GM21825 (cell line): Measurements from ENCODE around the gene RNF31.
A peak's percentile ranks its signal among the peaks of the same experiment; 100 is the strongest.

Experiments
- ATAC-seq: cut with Tn5 transposase; IDR thresholded peaks from one replicate; pipeline ENCODE4 v1.9.1; 2021; ENCODE audit warnings: mild to moderate bottlenecking, moderate library complexity; ENCODE audit not compliant: unreplicated experiment

Gene RNF31

GRCh38 chr14:24159777-24160498 lies 12.6 kb downstream of the RNF31 start:
- no peak for ATAC-seq

DNA sequence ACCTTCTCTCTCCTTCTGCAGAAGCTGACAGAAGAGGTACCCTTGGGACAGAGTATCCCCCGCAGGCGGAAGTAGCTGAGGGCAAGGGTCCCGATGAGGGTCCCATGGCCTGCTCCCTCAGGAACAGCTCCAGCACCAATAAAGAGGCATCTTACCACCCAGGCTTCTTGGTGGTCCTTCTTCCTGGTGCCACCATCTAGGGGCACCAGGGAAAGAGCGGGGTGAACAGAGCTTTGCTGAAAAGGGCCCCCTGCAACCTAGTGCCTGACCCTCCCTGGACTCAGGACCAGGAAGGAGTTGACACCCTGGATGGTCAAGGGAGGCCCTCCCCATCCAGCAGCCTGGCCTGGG lies 13.2 kb downstream of the RNF31 start:
- ATAC-seq, result peak; percentile 3

GRCh38 chr14:24160850-24161804 lies 13.8 kb downstream of the RNF31 start, which contains the start of gene IRF9:
Gene IRF9, plus strand, starts transcription at chr14:24161265. Its CDS starts 880 bp downstream, at chr14:24162145.
- ATAC-seq, result peak; percentile 77

GRCh38 chr14:24162093-24162492 lies 14.8 kb downstream of the RNF31 start:
- ATAC-seq, result no peak

GRCh38 chr14:24164518-24164991 lies 17.3 kb downstream of the RNF31 start:
- no peak for ATAC-seq

DNA sequence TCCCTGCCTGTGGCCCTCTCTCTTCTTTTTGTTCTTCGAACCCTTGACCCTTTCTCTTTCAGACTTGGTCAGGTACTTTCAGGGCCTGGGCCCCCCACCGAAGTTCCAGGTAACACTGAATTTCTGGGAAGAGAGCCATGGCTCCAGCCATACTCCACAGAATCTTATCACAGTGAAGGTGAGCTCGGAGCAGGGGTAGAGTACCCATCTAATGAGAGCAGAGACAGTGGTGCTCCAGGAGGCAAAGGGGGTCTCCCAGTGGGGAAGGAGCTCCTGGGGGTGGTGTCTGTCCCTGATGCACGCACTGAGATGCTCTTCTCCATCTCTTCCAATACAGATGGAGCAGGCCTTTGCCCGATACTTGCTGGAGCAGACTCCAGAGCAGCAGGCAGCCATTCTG lies 18.5 kb downstream of the RNF31 start:
- no peak for ATAC-seq

DNA sequence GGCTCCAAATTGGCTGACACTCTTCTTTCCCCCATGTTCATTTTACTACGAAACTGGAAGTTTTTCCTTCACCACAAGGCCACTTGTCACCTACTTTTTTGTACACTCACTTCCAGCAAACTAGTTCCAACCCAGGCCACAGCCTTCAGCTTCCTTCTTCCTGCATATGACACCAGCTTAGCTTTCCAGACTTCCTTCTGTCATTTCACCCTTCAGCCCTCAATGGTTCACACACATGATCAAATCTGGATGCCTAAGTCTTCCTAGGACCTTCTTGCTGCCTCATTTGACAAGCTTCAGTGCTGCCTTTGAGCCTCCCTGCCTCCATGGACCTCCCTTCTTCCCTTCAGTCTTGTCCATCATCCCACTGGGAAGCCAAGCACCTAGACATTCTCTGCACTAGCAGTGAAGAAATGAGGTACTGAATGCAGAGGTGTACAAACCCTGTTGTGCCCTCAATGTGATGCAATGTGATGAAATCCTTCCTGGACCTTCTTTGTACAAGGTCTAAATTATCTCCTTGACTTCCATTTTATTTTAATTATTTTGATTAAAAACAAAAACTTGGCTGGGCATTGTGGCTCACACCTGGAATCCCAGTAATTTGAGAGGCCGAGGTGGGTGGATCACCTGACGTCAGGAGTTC lies 20.3 kb downstream of the RNF31 start:
- no peak for ATAC-seq

DNA sequence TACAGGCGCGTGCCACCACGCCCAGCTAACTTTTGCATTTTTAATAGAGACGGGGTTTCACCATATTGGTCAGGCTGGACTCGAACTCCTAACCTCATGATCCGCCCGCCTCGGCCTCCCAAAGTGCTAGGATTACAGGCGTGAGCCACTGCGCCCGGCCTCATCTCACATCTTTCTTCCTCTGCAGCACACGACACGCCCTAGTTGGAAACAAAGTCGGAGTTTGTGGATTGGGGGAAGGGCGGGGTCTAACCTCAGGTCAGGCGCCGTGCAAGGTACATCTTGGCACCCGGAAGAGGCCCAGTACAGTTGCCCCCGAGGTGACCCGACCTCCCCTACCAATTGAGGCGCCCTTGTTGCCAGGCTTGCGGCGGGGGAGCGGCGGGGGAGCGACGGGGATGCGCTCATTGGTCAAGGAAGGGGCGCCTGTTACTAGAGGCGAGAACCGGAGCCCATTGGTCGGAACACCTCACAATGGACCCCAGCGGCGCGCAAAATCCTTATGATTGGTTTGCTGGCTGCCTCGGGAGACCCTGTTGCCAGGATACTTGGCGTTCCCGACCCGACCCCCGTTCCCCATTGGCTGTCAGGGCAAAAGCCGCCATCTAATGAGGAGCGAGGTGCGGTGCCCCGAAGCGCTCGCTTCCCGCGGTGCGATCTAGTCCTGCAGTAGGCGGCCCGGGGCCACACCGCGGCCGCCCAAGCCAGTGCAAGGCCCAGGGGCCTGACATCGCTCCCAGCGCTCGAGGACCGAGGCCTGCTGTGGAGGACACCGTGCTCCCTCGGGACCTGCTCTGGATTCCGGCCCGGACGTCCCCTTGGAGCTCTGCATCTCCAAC lies 24.3 kb downstream of the RNF31 start, which contains the start of gene REC8:
REC8 (plus strand) TSS at position 659 of the 839 bp plus-strand sequence. CDS start 473 bp downstream, outside the sequence.
- ATAC-seq, result peak; percentile 81

- no peak for ATAC-seq
Measured at GRCh38 chr14:24172261-24172860, 25.1 kb downstream of the RNF31 start.

DNA sequence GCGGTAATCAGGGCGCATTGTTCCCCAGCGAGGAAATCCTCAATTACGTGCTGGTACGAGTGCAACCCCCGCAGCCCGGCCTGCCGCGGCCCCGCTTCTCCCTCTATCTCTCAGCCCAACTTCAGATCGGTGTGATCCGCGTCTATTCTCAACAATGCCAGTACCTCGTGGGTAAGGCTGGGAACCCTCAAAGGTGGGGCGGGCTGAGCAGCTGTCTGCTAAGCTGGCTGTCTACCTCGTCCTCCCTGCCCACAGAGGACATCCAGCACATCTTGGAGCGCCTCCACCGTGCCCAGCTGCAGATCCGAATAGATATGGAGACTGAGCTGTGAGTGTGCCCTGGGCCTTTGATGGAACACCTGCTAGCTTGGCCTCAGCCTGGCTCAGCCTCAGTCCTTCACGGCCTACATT lies 25.6 kb downstream of the RNF31 start:
- ATAC-seq, result no peak

GRCh38 chr14:24176599-24176998 lies 29.3 kb downstream of the RNF31 start:
- ATAC-seq, result no peak

- no peak for ATAC-seq
Measured at GRCh38 chr14:24177041-24177825, 29.9 kb downstream of the RNF31 start.

GRCh38 chr14:24177891-24178290 lies 30.6 kb downstream of the RNF31 start:
- ATAC-seq, result no peak

DNA sequence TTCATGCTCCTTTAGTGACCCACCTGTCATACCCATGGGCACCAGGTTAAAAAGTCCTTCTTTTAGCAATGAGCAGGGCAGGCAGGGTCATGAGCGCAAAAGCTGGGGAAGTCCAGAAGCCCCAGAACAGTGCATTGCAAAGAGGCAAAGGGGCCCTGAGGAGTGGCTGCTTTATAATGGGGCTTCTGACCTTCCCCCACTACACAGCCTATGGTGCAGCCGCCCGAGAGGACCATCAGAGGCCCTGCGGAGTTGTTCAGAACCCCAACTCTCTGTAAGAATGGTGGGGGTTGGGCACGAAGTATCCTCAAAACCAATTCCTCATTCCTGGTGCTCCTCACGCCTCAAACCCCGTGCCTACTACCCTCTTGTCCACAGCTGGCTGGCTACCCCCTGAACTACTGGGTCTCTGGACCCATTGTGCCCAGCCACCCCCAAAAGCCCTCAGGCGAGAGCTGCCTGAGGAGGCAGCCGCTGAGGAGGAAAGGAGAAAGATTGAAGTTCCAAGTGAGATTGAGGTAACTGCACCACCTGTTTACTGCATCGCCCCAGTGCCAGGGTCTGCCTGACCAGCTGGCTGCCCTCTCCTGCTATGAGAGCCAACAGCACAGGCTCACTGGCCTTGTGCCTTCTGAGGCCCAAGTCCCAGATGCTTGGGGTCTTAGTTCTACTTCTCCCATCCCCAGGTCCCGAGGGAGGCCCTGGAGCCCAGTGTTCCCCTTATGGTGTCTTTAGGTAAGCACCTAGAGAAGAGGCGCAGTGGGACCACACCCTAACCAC lies 31.3 kb downstream of the RNF31 start:
- no peak for ATAC-seq

DNA sequence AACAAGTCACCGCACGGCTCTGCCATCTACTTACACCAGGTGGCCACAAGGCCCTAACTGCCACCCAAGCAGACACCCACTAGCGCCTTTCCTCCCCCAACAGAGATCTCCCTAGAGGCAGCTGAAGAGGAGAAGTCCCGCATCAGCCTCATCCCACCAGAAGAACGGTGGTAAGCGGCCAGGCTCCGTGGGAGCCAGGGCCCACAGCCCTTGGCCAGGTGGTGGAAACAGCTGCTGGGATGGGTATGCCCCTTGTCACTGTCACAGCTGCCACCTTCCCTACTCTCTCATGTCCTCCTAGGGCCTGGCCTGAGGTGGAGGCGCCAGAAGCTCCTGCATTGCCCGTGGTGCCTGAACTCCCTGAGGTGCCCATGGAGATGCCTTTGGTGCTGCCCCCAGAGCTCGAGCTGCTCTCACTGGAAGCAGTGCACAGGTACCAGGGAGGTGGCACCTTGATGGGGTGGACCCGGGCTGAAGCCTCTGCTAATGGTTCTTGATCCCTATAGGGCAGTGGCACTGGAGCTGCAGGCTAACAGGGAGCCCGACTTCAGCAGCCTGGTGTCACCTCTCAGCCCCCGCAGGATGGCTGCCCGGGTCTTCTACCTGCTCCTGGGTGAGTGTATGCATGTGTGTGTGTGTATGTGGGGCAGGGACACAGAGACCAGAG lies 32.1 kb downstream of the RNF31 start:
- no peak for ATAC-seq

DNA sequence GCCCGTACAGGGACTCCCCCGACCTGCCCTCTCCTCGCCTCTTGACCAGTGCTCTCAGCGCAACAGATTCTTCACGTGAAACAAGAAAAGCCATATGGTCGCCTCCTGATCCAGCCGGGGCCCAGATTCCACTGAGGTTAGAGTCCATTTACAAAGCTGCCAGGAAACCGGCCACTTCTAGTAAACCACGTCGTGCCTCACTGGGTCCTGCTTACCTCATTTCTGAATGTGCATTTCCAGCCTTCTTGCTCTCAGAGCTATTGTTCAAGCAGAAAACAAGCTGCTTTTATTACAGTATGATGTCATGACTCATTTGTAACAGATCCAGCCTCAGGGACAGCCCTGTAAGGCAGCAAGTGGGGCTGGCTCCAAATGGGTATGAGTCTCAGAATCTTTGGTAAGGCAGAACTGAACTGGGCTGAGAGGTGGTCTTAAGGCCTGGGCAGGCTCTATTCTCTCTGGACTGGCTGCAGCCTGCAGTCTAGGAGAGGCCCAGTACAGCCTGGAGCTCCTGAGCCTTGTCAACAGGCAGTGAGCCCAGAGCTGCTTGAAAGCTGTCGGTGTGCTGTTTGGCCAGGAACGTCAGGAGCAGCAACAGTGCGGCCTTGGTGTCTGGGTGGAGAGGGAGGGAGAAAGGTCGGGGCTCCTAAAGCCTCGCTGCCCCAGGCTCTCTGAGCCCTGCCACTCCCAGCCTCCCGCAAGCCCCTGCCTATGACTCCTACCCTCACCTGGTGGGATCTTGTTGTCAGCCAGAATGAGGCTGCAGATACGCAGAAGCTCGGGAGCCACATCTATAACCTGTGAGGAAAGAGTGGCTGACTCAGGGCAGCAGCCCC lies 32.9 kb downstream of the RNF31 start:
- ATAC-seq, result no peak
